K562 (cell line): ENCODE measurements around the gene SCFD1. TPM values are rescaled to one million over a fixed set of nuclear protein-coding genes. Genes with fewer than 3 reads are reported as not detected.

Experiments used
- PKNOX1 ChIP-seq: fragments of 450-650 bp; IDR thresholded peaks from 2 replicates; pipeline ENCODE4 v1.6.1; 2016
- SRSF9 ChIP-seq: fragments of 200-400 bp; formaldehyde crosslinking; IDR thresholded peaks from 2 replicates; pipeline ENCODE4 v1.6.1; 2017; ENCODE audit warnings: low read depth, low read length, borderline replicate concordance
- ZNF277 ChIP-seq: fragments of 250-450 bp; sonication (Bioruptor Pico); IDR thresholded peaks from 2 replicates; pipeline ENCODE4 v1.8.0; 2022; ENCODE audit warnings: inconsistent platforms, mild to moderate bottlenecking, moderate library complexity, borderline replicate concordance
- ZNF318 ChIP-seq, 2 experiments: fragments of 450-650 bp; IDR thresholded peaks; 2 replicates each; pipeline ENCODE4 v1.6.1; 2016; ENCODE audit warnings: mild to moderate bottlenecking in 2 of 2, borderline replicate concordance in 1 of 2, low read depth in 1 of 2, moderate library complexity in 1 of 2
- polyA plus RNA-seq, 8 experiments: library from polyadenylated mRNA; depleted of rRNA in 4 of 8; stranded (reverse) in 5 of 8; unstranded in 3 of 8; fragments of >200 nt; fragmentation: Nextera tagmentation in 2 of 8; fragmentation: Illumina TruSeq in 1 of 8; extraction: Ambion mirVana in 2 of 8; extraction: Trizol in 1 of 8; gene quantifications; 2 replicates each; pipeline versions ENCODE4 v1.2.1 to v1.2.3, GENCODE V29; 2011 to 2014; ENCODE audit warnings: inconsistent platforms in 1 of 8, missing spikeins in 1 of 8
- total RNA-seq, 7 experiments: library from RNA; depleted of rRNA in 6 of 7; stranded (reverse); fragments of >200 nt in 6 of 7; fragmentation: Illumina TruSeq in 2 of 7; extraction: Trizol in 2 of 7; gene quantifications; 2 replicates each; pipeline versions ENCODE4 v1.2.1 to v1.2.3, GENCODE V29; 2011 to 2021; ENCODE audit warnings: low replicate concordance in 1 of 7

The SCFD1 gene
- total and polyA plus RNA-seq, 9 of the 15 experiments (the other 6 are each of a cell fraction or from before 2014, with no cell fraction given) = 48.9 to 112 (median 75.2) TPM

GRCh38 chr14:30621354-30621939 lies 672 bp upstream of the SCFD1 start (continued):
- no peak for TF ChIP-seq ZNF277 (CRISPR knock-in tag)
- TF ChIP-seq SRSF9 = no peak
- peak; percentile 80 for TF ChIP-seq PKNOX1
- no peak for TF ChIP-seq ZNF318 (IDR thresholded peaks at IDR 0.05; ENCODE audit: borderline replicate concordance in 1 of 2, low read depth in 1 of 2)
- TF ChIP-seq, all 486 proteins: peak for 9
